H1 (cell line): ENCODE measurements around the gene ATAD3B.

Source experiments
- BRCA1 ChIP-seq: IDR thresholded peaks from 2 replicates; pipeline ENCODE4 v1.6.1; 2012; ENCODE audit warnings: low read depth, low read length, improper control_type of control experiment
- CHD1 ChIP-seq: IDR thresholded peaks from 2 replicates; pipeline ENCODE4 v1.6.1; 2012; ENCODE audit warnings: low read depth, low read length, improper control_type of control experiment
- CTBP2 ChIP-seq: IDR thresholded peaks from 2 replicates; pipeline ENCODE4 v1.7.0; 2011; ENCODE audit warnings: borderline replicate concordance, mild to moderate bottlenecking, moderate library complexity, mixed read lengths, low read length; ENCODE audit not compliant: insufficient read depth, insufficient read length
- EP300 ChIP-seq, 2 experiments: IDR thresholded peaks; 1 replicate in 1 of 2; 2 replicates in 1 of 2; pipeline ENCODE4 v1.6.1; 2011 to 2012; ENCODE audit warnings: low read depth in 2 of 2, low read length in 2 of 2, mild to moderate bottlenecking in 2 of 2, borderline replicate concordance in 1 of 2, inconsistent platforms in 1 of 2, moderate library complexity in 1 of 2
- EZH2 ChIP-seq: fragments of 200-600 bp; sonication (generic); IDR thresholded peaks from 2 replicates; pipeline ENCODE4 v1.7.1; 2012; ENCODE audit warnings: low read depth, mild to moderate bottlenecking, moderate library complexity, low read length, inconsistent platforms; ENCODE audit not compliant: severe bottlenecking
- JUN ChIP-seq: IDR thresholded peaks from 2 replicates; pipeline ENCODE4 v1.6.1; 2011; ENCODE audit warnings: low read depth, mild to moderate bottlenecking, improper control_type of control experiment, low read length
- JUND ChIP-seq: IDR thresholded peaks from 2 replicates; pipeline ENCODE4 v1.6.1; 2011; ENCODE audit warnings: mild to moderate bottlenecking, improper control_type of control experiment, low read length
- POLR2A ChIP-seq, 2 experiments: IDR thresholded peaks; 1 replicate in 1 of 2; 2 replicates in 1 of 2; pipeline ENCODE4 v1.6.1; 2011; ENCODE audit warnings: low read depth in 2 of 2, low read length in 2 of 2, mild to moderate bottlenecking in 2 of 2; ENCODE audit errors: control extremely low read depth in 1 of 2
- POLR2AphosphoS5 ChIP-seq: IDR thresholded peaks from 2 replicates; pipeline ENCODE4 v1.6.1; 2011; ENCODE audit warnings: low read depth, low read length
- RAD21 ChIP-seq, 2 experiments: IDR thresholded peaks in 1 of 2; conservative IDR thresholded peaks in 1 of 2; 2 replicates each; pipeline ENCODE4 v1.6.1; 2011; ENCODE audit warnings: low read depth in 2 of 2, low read length in 2 of 2, improper control_type of control experiment in 1 of 2, inconsistent platforms in 1 of 2, mild to moderate bottlenecking in 1 of 2, moderate library complexity in 1 of 2
- SAP30 ChIP-seq: fragments of 300-600 bp; sonication (generic); IDR thresholded peaks from 2 replicates; pipeline ENCODE4 v1.7.1; 2012; ENCODE audit warnings: low read length, moderate library complexity, mild to moderate bottlenecking, inconsistent platforms; ENCODE audit not compliant: insufficient read depth, insufficient replicate concordance
- YY1 ChIP-seq: IDR thresholded peaks from 2 replicates; pipeline ENCODE4 v1.6.1; 2011; ENCODE audit warnings: low read depth, mild to moderate bottlenecking, low read length
- TF ChIP-seq, protein P1 (sequence below), 3 experiments: IDR thresholded peaks; 1 replicate in 2 of 3; 2 replicates in 1 of 3; pipeline versions ENCODE4 v1.5.1 to v1.6.1; 2011; ENCODE audit warnings: low read length in 3 of 3, mild to moderate bottlenecking in 3 of 3, inconsistent platforms in 2 of 3, low read depth in 1 of 3, moderate library complexity in 1 of 3; ENCODE audit not compliant: insufficient read depth in 1 of 3; ENCODE audit errors: control extremely low read depth in 1 of 3

DNA sequence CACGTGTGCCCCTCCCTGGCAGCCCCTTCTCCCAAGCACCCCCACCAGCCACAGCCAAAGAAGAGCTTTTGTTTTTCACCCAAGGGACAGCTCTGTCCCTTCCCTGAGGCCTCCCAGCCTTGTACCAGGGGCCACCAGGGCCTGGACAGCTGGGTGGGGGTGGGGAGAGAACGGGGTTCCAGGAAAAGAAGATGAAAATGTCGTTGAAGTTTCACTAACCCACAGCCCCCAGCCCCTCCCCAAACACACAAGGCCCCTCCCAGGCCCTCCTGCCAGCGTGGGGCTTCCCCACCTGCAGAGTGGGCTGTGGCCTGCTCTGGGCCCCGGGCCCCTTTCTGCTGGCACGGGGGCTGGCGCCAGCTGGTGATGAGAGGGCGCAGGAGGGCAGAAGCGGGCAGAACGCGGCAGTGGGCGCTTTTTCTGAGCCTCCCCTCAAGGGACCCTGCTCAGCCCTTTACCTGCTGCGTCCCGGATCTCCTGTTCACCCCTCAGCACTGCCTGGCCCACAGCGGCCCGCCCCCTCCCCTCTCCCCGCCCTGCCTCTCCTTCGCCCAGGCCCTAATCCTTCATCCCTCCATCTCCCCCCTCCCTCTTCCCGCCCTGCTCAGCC is 45.0 kb upstream of the ATAD3B start:
- TF ChIP-seq, protein P1, sequence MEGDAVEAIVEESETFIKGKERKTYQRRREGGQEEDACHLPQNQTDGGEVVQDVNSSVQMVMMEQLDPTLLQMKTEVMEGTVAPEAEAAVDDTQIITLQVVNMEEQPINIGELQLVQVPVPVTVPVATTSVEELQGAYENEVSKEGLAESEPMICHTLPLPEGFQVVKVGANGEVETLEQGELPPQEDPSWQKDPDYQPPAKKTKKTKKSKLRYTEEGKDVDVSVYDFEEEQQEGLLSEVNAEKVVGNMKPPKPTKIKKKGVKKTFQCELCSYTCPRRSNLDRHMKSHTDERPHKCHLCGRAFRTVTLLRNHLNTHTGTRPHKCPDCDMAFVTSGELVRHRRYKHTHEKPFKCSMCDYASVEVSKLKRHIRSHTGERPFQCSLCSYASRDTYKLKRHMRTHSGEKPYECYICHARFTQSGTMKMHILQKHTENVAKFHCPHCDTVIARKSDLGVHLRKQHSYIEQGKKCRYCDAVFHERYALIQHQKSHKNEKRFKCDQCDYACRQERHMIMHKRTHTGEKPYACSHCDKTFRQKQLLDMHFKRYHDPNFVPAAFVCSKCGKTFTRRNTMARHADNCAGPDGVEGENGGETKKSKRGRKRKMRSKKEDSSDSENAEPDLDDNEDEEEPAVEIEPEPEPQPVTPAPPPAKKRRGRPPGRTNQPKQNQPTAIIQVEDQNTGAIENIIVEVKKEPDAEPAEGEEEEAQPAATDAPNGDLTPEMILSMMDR (IDR thresholded peaks at IDR 0.05; ENCODE audit: control extremely low read depth in 1 of 3, insufficient read depth in 1 of 3, low read depth in 1 of 3, low read length in 3 of 3) = no peak
- TF ChIP-seq CHD1 = no peak
- no peak for TF ChIP-seq EZH2
- no peak for TF ChIP-seq POLR2A (IDR thresholded peaks at IDR 0.05; ENCODE audit: control extremely low read depth in 1 of 2, low read depth in 2 of 2, low read length in 2 of 2)
- no peak for TF ChIP-seq EP300 (IDR thresholded peaks at IDR 0.05; ENCODE audit: borderline replicate concordance in 1 of 2, low read depth in 2 of 2, low read length in 2 of 2)
- TF ChIP-seq POLR2AphosphoS5 = no peak
- TF ChIP-seq SAP30 = no peak
- TF ChIP-seq CTBP2 = no peak
- no peak for TF ChIP-seq JUND
- TF ChIP-seq JUN = no peak
- TF ChIP-seq BRCA1 = no peak
- TF ChIP-seq YY1 = no peak
- no peak for TF ChIP-seq RAD21 (IDR thresholded peaks at IDR 0.05 in 1 of 2, conservative IDR thresholded peaks at IDR 0.05 in 1 of 2; ENCODE audit: low read depth in 2 of 2, low read length in 2 of 2)
